ENCODE data around the gene MGAT4A. TPM values are rescaled to one million over a fixed set of nuclear protein-coding genes. Genes with fewer than 3 reads are reported as not detected.

Gene MGAT4A
- total and polyA plus RNA-seq, 12 donors, result 4.6 to 33.0 (median 18.6) TPM

DNA sequence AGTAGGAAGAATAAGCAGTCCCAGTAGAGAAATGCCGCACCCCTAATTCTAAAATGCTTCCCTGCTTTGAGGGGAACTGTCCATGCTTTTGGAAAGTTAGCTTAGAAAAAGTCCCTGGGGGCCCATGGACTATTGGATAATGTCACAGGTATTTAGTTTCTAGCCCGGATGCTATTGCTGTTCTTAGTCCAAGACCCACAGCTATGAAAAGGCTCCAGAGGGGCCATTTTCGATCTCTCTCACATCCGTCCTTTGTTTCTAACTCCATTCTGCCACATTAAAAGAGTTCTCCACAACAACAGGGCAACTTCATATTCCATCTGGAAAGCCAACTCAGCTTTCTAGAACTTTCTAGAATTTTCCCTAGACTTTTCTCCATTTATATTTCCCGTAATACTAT is 47.2 kb downstream of the MGAT4A start:
- intact Hi-C loops (cut with DNase I), result no loop called here
- H3K27ac ChIP-seq, result peak overlapping the region in 7 of 10 donors; percentile 5 to 71 (median 48)
- peak in 6 of 8 donors; percentile 50 to 86 (median 71) for ATAC-seq
- H3K4me1 ChIP-seq, result peaks cover 0 to 23% (median 5%) of the 10 kb centered on the region in 9 donors
- peak overlapping the region in 1 of 10 donors; percentile 21 for H3K4me3 ChIP-seq
- TF ChIP-seq, protein P1, sequence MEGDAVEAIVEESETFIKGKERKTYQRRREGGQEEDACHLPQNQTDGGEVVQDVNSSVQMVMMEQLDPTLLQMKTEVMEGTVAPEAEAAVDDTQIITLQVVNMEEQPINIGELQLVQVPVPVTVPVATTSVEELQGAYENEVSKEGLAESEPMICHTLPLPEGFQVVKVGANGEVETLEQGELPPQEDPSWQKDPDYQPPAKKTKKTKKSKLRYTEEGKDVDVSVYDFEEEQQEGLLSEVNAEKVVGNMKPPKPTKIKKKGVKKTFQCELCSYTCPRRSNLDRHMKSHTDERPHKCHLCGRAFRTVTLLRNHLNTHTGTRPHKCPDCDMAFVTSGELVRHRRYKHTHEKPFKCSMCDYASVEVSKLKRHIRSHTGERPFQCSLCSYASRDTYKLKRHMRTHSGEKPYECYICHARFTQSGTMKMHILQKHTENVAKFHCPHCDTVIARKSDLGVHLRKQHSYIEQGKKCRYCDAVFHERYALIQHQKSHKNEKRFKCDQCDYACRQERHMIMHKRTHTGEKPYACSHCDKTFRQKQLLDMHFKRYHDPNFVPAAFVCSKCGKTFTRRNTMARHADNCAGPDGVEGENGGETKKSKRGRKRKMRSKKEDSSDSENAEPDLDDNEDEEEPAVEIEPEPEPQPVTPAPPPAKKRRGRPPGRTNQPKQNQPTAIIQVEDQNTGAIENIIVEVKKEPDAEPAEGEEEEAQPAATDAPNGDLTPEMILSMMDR (IDR thresholded peaks at IDR 0.05), result no peak
- 63 to 76% methylated on average over 5 of the region's 5 CpGs for WGBS, 2 donors
- no peak for DNase-seq
- no peaks in the 10 kb centered on the region for H3K36me3 ChIP-seq
- no peaks in the 10 kb centered on the region for H3K27me3 ChIP-seq
- H3K9me3 ChIP-seq, result no peaks in the 10 kb centered on the region

DNA sequence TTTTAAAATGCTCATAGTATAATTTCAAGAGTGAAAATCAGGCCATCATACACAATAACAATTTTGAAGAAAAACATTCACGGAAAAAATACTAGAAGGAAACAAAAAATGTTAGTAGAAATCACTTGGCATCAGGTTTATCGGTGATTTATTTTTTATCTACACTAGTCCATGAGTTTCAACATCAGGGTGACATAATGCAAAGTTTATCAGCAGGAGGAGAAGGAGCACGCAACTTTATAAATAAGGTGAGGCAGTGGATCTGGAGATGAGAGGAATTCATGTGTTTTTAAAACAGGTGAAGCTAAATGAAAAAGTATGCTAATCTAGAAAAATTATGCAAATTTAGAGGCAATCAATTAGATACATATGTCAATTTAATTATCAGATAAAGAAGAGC is 54.2 kb downstream of the MGAT4A start:
- Histone ChIP-seq H3K27ac (no peak overlapping the region), H3K4me3 (no peak overlapping the region), H3K36me3 (peaks cover 0 to 59% (median 6%) of the 10 kb centered on the region in 9 donors), H3K27me3 (no peaks in the 10 kb centered on the region), H3K4me1 (no peaks in the 10 kb centered on the region), H3K9me3 (no peaks in the 10 kb centered on the region)
- DNase-seq (no peak), ATAC-seq (no peak)
- WGBS, 2 donors, result 92 to 96% methylated on average over 3 of the region's 3 CpGs
- TF ChIP-seq, protein P1 (IDR thresholded peaks at IDR 0.05), result no peak
- intact Hi-C loops (cut with DNase I), result no loop called here

DNA sequence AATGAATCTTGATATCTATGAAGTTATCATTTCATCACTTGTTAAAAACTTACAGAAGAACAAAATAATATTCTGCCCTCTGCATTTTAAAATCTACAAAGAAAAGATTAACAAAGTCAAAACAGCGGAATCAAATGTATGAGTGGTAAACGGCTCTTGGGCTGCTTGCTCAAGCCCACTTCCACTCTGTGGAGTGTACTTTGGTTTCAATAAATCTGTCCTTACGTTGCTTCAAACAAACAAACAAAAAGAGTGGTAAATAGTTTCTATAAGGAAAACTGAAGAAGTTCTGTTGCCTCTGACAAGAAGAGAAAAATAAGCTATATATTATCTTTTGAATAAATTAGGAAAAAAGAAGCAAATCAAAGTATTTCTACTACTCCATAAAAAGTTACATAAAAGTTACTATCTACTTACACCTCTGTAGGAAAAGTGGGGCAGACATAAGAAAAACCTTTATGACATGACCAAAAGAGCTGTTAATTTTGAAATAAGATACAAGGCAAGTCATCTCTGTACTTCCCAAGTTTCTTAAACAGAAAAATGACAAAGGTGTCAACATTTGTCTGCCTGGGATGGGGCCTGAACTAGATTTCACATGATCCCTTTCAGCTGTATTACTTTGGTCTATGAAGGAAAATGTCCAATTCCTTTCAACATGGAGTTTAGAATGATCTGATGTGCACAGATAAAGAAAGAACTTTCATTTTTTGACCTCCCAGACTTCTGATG is 56.5 kb downstream of the MGAT4A start:
- Histone ChIP-seq H3K27me3 (no peaks in the 10 kb centered on the region), H3K4me1 (peaks cover 0 to 10% (median 0%) of the 10 kb centered on the region in 9 donors), H3K27ac (no peak overlapping the region), H3K36me3 (peaks cover 0 to 77% (median 6%) of the 10 kb centered on the region in 9 donors), H3K9me3 (peaks cover 0 to 6% (median 0%) of the 10 kb centered on the region in 11 donors), H3K4me3 (no peak overlapping the region)
- DNase-seq (no peak), ATAC-seq (no peak)
- WGBS, 2 donors, result 93 to 94% methylated on average over 3 of the region's 3 CpGs
- intact Hi-C loops (cut with DNase I), result no loop called here
- TF ChIP-seq, protein P1 (IDR thresholded peaks at IDR 0.05), result no peak

DNA sequence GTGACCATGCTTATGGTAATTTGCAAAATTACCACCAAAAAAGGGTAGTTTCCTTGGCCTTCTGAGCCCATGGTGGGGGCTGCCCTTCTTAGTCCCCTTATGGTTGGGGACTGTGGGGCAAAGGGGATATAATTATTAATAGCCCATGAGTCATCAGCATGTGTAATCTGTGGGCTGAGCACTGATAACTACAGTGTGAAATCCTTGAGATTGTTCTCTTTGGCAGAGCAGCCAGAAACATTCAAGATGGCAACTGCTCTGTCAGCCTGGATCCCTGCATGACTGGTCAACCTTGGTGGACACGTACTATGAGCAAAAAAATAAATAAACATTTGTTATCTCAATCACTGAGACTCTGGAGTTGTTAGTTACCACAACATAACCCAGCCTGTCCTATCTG is 61.3 kb downstream of the MGAT4A start:
- ATAC-seq (peak in 6 of 8 donors; percentile 65 to 92 (median 82)), DNase-seq (no peak)
- Histone ChIP-seq H3K36me3 (peaks cover 0 to 78% (median 0%) of the 10 kb centered on the region in 9 donors), H3K4me1 (peaks cover 0 to 11% (median 0%) of the 10 kb centered on the region in 9 donors), H3K9me3 (peaks cover 0 to 6% (median 0%) of the 10 kb centered on the region in 11 donors), H3K4me3 (no peak overlapping the region), H3K27ac (no peak overlapping the region), H3K27me3 (no peaks in the 10 kb centered on the region)
- TF ChIP-seq, protein P1 (IDR thresholded peaks at IDR 0.05), result no peak
- intact Hi-C loops (cut with DNase I), result no loop called here
- WGBS, 2 donors, result 32 to 39% methylated on average over 1 of the region's 1 CpG

Data from heart right ventricle (tissue), 16 donors.